HCT116 (cell line): ENCODE data around the gene CCDC14. TPM values are rescaled to one million over a fixed set of nuclear protein-coding genes. Genes with fewer than 3 reads are reported as not detected.

Source experiments
- ATAC-seq: fragments of 200-7000 bp; cut with Tn5 transposase; 2 replicates; pipeline ENCODE4 v1.9.1; 2020; ENCODE audit warnings: mild to moderate bottlenecking, moderate library complexity
- BruUV-seq: library from RNA; stranded (reverse); fragments of 400-500 nt; replicated peaks from 2 replicates; lab custom pipeline; 2021; lab: Mats Ljungman, UMichigan
- CTCF ChIA-PET: fragments of 300-600 bp; sonication (Branson Sonifier 250); formaldehyde crosslinking; loops from one replicate; lab custom pipeline; 2021; ENCODE audit warnings: antibody characterized with exemption; lab: Charles Lee
- POLR2A ChIA-PET: fragments of 300-600, 350-600 bp; sonication (Branson Sonifier 250); formaldehyde crosslinking; loops from one replicate; lab custom pipeline; 2021; ENCODE audit warnings: antibody characterized with exemption; lab: Charles Lee
- RAD21 ChIA-PET, 2 experiments: fragments of 300-600 bp; sonication (Branson Sonifier 250); formaldehyde crosslinking; loops; one replicate each; lab custom pipeline; 2023; ENCODE audit warnings: low total read pairs in 2 of 2; ENCODE audit not compliant: uncharacterized antibody in 2 of 2, unreplicated experiment in 2 of 2, low non-redundant PET in 1 of 2; lab: Charles Lee
- DNase-seq: peaks from one replicate; pipeline ENCODE4 v3.0.0-alpha.2; 2010; ENCODE audit warnings: low read depth, low spot score
- H2AFZ ChIP-seq: fragments of 200-600 bp; shearing (Covaris generic), sonication (generic); 2 replicates; pipeline ENCODE4 v1.6.1; 2017; ENCODE audit warnings: low read depth, mixed run types, mixed read lengths, antibody characterized with exemption, low read length; ENCODE audit not compliant: poor library complexity, severe bottlenecking
- H3K27ac ChIP-seq: 2 replicates; pipeline ENCODE4 v1.5.1; 2012; ENCODE audit warnings: low read depth, low read length
- H3K27me3 ChIP-seq: fragments of 200-600 bp; sonication (generic); 2 replicates; pipeline ENCODE4 v1.6.1; 2016; ENCODE audit warnings: mixed run types, low read length, mixed read lengths; ENCODE audit not compliant: insufficient read depth
- H3K36me3 ChIP-seq, 2 experiments: fragments of 200-500 bp in 1 of 2; fragments of 200-600 bp in 1 of 2; sonication (Bioruptor generic) in 1 of 2; sonication (generic) in 1 of 2; 2 replicates each; pipeline versions ENCODE4 v1.5.1 to v1.6.1; 2014 to 2016; ENCODE audit warnings: low read length in 2 of 2, inconsistent platforms in 1 of 2, mixed read lengths in 1 of 2, mixed run types in 1 of 2; ENCODE audit not compliant: insufficient read depth in 2 of 2, control insufficient read depth in 1 of 2
- H3K4me1 ChIP-seq, 2 experiments: fragments of 200-600 bp in 1 of 2; sonication (generic) in 1 of 2; 2 replicates each; pipeline versions ENCODE4 v1.5.1 to v1.6.1; 2012 to 2017; ENCODE audit warnings: low read length in 2 of 2, inconsistent platforms in 1 of 2, mild to moderate bottlenecking in 1 of 2, mixed read lengths in 1 of 2, mixed run types in 1 of 2, moderate library complexity in 1 of 2; ENCODE audit not compliant: insufficient read depth in 2 of 2, control insufficient read depth in 1 of 2
- H3K4me2 ChIP-seq: fragments of 200-600 bp; sonication (generic); 2 replicates; pipeline ENCODE4 v1.6.1; 2017; ENCODE audit warnings: mixed run types, low read length, mixed read lengths
- H3K4me3 ChIP-seq, 2 experiments: fragments of 200-600 bp in 1 of 2; sonication (generic) in 1 of 2; replicated peaks in 1 of 2; 2 replicates each; pipeline ENCODE4 v1.5.1; 2011 to 2016; ENCODE audit warnings: low read length in 2 of 2, control low read depth in 1 of 2, low read depth in 1 of 2, mild to moderate bottlenecking in 1 of 2, mixed read lengths in 1 of 2, mixed run types in 1 of 2
- H3K79me2 ChIP-seq: fragments of 200-600 bp; sonication (generic); 2 replicates; pipeline ENCODE4 v1.6.1; 2017; ENCODE audit warnings: mild to moderate bottlenecking, mixed run types, low read length, moderate library complexity, mixed read lengths; ENCODE audit not compliant: insufficient read depth
- H3K9ac ChIP-seq: fragments of 200-600 bp; sonication (generic); 2 replicates; pipeline ENCODE4 v1.6.1; 2016; ENCODE audit warnings: low read length, mixed read lengths
- H3K9me2 ChIP-seq: fragments of 200-600 bp; sonication (generic), shearing (Covaris generic); 2 replicates; pipeline ENCODE4 v1.6.1; 2017; ENCODE audit warnings: mixed run types, mild to moderate bottlenecking, moderate library complexity; ENCODE audit not compliant: insufficient read depth
- H3K9me3 ChIP-seq, 2 experiments: fragments of 200-500 bp in 1 of 2; fragments of 200-600 bp in 1 of 2; sonication (Bioruptor generic) in 1 of 2; sonication (generic) in 1 of 2; 2 replicates each; pipeline ENCODE4 v1.6.1; 2014 to 2017; ENCODE audit warnings: low read length in 2 of 2, mixed read lengths in 2 of 2, inconsistent platforms in 1 of 2, low read depth in 1 of 2, mild to moderate bottlenecking in 1 of 2, mixed run types in 1 of 2, moderate library complexity in 1 of 2; ENCODE audit not compliant: control insufficient read depth in 1 of 2, insufficient read depth in 1 of 2
- H4K20me1 ChIP-seq: fragments of 200-600 bp; sonication (generic), shearing (Covaris generic); 2 replicates; pipeline ENCODE4 v1.6.1; 2017; ENCODE audit warnings: mixed run types, mild to moderate bottlenecking, moderate library complexity; ENCODE audit not compliant: insufficient read depth
- ELF1 ChIP-seq: IDR thresholded peaks from 2 replicates; pipeline ENCODE4 v1.6.1; 2012; ENCODE audit warnings: low read depth, borderline replicate concordance
- EZH2 ChIP-seq: fragments of 200-600 bp; sonication (generic); IDR thresholded peaks from 2 replicates; pipeline ENCODE4 v1.6.1; 2017; ENCODE audit warnings: antibody characterized with exemption, mixed run types
- EZH2phosphoT487 ChIP-seq: fragments of 200-600 bp; IDR thresholded peaks from 2 replicates; pipeline ENCODE4 v1.6.1; 2018; ENCODE audit warnings: antibody characterized with exemption, borderline replicate concordance
- FOSL1 ChIP-seq: IDR thresholded peaks from 2 replicates; pipeline ENCODE4 v1.6.1; 2012; ENCODE audit warnings: low read depth
- JUND ChIP-seq: IDR thresholded peaks from 2 replicates; pipeline ENCODE4 v1.6.1; 2012
- RAD21 ChIP-seq: IDR thresholded peaks from 2 replicates; pipeline ENCODE4 v1.6.1; 2012; ENCODE audit warnings: low read depth, mild to moderate bottlenecking
- SRF ChIP-seq: IDR thresholded peaks from 2 replicates; pipeline ENCODE4 v1.6.1; 2012; ENCODE audit warnings: low read depth
- YY1 ChIP-seq: IDR thresholded peaks from 2 replicates; pipeline ENCODE4 v1.6.1; 2011; ENCODE audit warnings: low read length, low read depth, moderate library complexity, mild to moderate bottlenecking; ENCODE audit not compliant: insufficient replicate concordance; ENCODE audit errors: extremely low read depth
- ZNF274 ChIP-seq: fragments of 200-500 bp; sonication (Bioruptor generic); IDR thresholded peaks from 2 replicates; pipeline ENCODE4 v1.6.1; 2014; ENCODE audit warnings: mild to moderate bottlenecking, low read depth, low read length, inconsistent platforms
- intact Hi-C: fragments of 100-400 bp; cut with micrococcal nuclease; formaldehyde crosslinking; loops from 2 replicates; pipeline ENCODE4 v1.10.0; 2022
- total RNA-seq: library from RNA; stranded (reverse); gene quantifications from one replicate; pipeline ENCODE4 v1.2.1, GENCODE V29; 2021; ENCODE audit not compliant: unreplicated experiment
- TF ChIP-seq, protein P1 (sequence below), 3 experiments: fragments of 200-600 bp in 1 of 3; sonication (generic) in 1 of 3; IDR thresholded peaks in 2 of 3; conservative IDR thresholded peaks in 1 of 3; 2 replicates each; pipeline ENCODE4 v1.5.1; 2012 to 2017; ENCODE audit warnings: low read depth in 2 of 3, low read length in 2 of 3, antibody characterized with exemption in 1 of 3, borderline replicate concordance in 1 of 3, control low read depth in 1 of 3, mild to moderate bottlenecking in 1 of 3, mixed read lengths in 1 of 3, mixed run types in 1 of 3, moderate library complexity in 1 of 3; ENCODE audit not compliant: insufficient read depth in 1 of 3
- TF ChIP-seq, protein P2 (sequence below): IDR thresholded peaks from 2 replicates; pipeline ENCODE4 v1.6.1; 2012

The CCDC14 gene
- total RNA-seq, 1 experiment from 2014 or later: 54.5 TPM

DNA sequence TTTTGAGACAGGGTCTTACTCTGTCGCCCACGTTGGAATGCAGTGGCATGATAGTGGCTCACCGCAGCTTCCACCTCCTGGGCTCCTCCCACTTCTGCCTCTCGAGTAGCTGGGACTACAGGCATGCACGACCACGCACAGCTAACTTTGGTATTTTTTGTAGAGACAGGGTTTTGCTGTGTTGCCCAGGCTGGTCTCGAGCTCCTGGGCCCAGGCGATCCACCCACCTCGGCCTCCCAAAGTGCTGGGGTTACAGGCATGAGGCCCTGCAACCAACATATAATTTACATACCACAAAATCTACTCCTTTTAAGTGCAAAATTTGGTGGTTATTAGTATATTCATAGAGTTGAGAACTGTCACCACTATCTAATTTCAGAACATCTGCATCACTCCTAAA, 31.7 kb downstream of the CCDC14 start:
- H3K4me2 ChIP-seq: no peak overlapping the region
- intact Hi-C loops: no loop called here
- H3K79me2 ChIP-seq: no peaks in the 10 kb centered on the region
- TF ChIP-seq FOSL1: no peak
- TF ChIP-seq YY1: no peak
- TF ChIP-seq, protein P1, sequence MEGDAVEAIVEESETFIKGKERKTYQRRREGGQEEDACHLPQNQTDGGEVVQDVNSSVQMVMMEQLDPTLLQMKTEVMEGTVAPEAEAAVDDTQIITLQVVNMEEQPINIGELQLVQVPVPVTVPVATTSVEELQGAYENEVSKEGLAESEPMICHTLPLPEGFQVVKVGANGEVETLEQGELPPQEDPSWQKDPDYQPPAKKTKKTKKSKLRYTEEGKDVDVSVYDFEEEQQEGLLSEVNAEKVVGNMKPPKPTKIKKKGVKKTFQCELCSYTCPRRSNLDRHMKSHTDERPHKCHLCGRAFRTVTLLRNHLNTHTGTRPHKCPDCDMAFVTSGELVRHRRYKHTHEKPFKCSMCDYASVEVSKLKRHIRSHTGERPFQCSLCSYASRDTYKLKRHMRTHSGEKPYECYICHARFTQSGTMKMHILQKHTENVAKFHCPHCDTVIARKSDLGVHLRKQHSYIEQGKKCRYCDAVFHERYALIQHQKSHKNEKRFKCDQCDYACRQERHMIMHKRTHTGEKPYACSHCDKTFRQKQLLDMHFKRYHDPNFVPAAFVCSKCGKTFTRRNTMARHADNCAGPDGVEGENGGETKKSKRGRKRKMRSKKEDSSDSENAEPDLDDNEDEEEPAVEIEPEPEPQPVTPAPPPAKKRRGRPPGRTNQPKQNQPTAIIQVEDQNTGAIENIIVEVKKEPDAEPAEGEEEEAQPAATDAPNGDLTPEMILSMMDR (IDR thresholded peaks at IDR 0.05 in 2 of 3, conservative IDR thresholded peaks at IDR 0.05 in 1 of 3; ENCODE audit: borderline replicate concordance in 1 of 3, insufficient read depth in 1 of 3, low read depth in 2 of 3, low read length in 2 of 3): no peak
- TF ChIP-seq, protein P2, sequence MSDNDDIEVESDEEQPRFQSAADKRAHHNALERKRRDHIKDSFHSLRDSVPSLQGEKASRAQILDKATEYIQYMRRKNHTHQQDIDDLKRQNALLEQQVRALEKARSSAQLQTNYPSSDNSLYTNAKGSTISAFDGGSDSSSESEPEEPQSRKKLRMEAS: no peak
- TF ChIP-seq EZH2: no peak
- no peak for TF ChIP-seq JUND
- TF ChIP-seq ZNF274: no peak
- no peak for TF ChIP-seq ELF1
- TF ChIP-seq, all 23 proteins: peak for 0
- DNase-seq (no peak), ATAC-seq (no peak)
- no peaks in the 10 kb centered on the region for H3K9me2 ChIP-seq
- ChIA-PET POLR2A (no interaction called here), RAD21 (no interaction called here), CTCF (no interaction called here)
- no peak overlapping the region for H2AFZ ChIP-seq
- no peak overlapping the region for H3K4me3 ChIP-seq
- no peaks in the 10 kb centered on the region for H3K9me3 ChIP-seq
- H3K36me3 ChIP-seq: peaks cover 17 to 19% of the 10 kb centered on the region in 2 experiments; a peak in 3 of 4 replicates
- no TSS peak for BruUV-seq
- H3K4me1 ChIP-seq: no peaks in the 10 kb centered on the region
- no peak overlapping the region for H3K27ac ChIP-seq
- H3K27me3 ChIP-seq: no peaks in the 10 kb centered on the region
- no peak overlapping the region for H3K9ac ChIP-seq
- no peaks in the 10 kb centered on the region for H4K20me1 ChIP-seq

DNA sequence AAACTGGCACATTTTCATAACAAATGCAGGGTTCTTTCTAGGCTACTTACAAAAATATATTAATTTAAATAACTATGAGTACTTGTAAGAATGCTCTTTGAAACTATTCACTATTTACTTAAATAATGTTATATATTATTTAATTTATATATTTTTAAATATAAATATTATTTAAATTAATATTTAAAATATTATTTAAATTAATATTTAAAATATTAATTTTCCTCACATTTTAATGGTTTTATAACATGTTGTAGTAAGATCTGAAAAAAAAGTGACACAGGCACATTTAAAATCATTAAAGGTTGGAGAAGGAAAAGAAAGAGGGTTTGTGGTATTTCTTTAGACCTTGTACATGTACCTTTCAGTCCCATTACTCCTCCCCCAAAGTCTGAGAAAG, 34.6 kb downstream of the CCDC14 start:
- no peak overlapping the region for H3K9ac ChIP-seq
- no peak for DNase-seq
- ChIA-PET RAD21 (no interaction called here), CTCF (no interaction called here), POLR2A (no interaction called here)
- intact Hi-C loops: no loop called here
- TF ChIP-seq EZH2phosphoT487 (no peak), RAD21 (no peak), FOSL1 (no peak), SRF (no peak)
- no peaks in the 10 kb centered on the region for H3K27me3 ChIP-seq
- no peaks in the 10 kb centered on the region for H3K4me1 ChIP-seq
- H3K9me2 ChIP-seq: no peaks in the 10 kb centered on the region
- H3K36me3 ChIP-seq: peaks cover 13 to 14% of the 10 kb centered on the region in 2 experiments; a peak in 3 of 4 replicates
- no peaks in the 10 kb centered on the region for H3K79me2 ChIP-seq
- no peaks in the 10 kb centered on the region for H3K9me3 ChIP-seq
- no peaks in the 10 kb centered on the region for H4K20me1 ChIP-seq
- no peak overlapping the region for H2AFZ ChIP-seq
- H3K27ac ChIP-seq: no peak overlapping the region
- no peak overlapping the region for H3K4me2 ChIP-seq
- no peak for ATAC-seq
- H3K4me3 ChIP-seq: no peak overlapping the region
- no TSS peak for BruUV-seq
